DMS79 treated with DMSO at 0.1 percent for 48 hours (cell line): ENCODE results near the gene CGGBP1.

Source experiments
- DNase-seq: peaks from one replicate; lab custom pipeline; 2025; lab: John Stamatoyannopoulos, UW

CGGBP1 gene, protein sequence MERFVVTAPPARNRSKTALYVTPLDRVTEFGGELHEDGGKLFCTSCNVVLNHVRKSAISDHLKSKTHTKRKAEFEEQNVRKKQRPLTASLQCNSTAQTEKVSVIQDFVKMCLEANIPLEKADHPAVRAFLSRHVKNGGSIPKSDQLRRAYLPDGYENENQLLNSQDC

DNA sequence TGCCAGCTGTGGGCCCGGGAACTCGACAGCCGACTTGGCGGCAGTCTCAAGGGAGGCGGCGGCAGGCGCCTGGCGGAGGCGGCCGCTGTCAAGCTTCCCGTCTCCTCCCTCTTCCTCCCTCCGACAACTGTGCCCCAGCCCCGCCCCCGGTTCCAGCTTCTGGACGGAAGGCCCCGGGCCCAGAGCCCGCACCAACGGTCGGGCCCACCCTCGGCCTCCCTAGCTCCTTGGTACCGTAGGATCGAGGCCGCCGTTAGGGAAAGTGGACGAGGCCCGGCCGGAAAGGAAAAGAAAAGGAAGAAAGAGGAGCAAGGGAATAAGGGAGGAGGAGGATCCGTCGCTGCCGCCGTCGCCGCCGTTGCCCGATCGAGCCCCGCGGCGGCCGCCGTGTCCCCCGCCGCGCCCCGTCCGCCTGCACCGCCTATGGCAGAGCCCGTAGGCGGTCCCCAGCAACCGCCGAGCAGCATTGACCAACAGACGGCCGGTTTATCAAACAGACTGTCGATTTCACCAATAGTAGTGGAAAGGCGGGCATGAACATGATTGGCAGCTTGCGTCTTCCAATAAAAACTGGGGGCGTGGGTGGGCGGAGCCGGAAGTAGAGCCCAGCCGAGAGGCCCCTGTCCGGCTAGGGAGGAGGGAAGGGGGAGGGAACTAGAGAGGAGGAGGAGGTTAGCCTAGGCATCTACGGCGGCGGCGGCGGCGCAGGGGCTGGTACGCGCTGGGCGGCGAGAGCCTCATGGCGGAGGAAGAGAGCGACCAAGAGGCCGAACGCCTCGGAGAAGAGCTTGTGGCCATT lies at the start of gene CGGBP1, which contains the start of gene ZNF654:
Gene CGGBP1, minus strand, starts transcription at position 425 of the 799 bp plus-strand sequence. CDS start 3,029 bp downstream, outside the sequence.
Gene ZNF654, plus strand, starts transcription at position 675 of the 799 bp plus-strand sequence. Its CDS starts 65 bp downstream, at position 740.
- DNase-seq, result peak; percentile 80

DNA sequence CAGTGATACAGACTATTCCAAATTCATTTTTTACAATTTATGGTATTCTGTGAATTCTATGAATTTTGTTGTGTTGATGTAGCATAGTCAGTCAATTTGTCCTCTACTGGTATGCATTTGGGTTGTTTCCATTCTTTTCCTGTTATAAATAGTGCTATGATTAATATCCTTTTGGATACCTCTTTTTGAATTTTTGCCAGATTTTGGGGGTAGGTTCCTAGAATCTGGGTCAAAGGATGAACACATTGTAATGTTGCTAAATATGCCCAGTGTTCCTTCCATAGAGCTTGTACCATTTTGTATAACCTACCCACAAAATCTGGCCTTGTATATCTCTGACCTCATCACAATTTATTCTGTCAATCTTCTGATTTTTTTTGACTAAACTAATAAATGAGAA lies 46.5 kb upstream of the CGGBP1 start:
- DNase-seq, result no peak

DNA sequence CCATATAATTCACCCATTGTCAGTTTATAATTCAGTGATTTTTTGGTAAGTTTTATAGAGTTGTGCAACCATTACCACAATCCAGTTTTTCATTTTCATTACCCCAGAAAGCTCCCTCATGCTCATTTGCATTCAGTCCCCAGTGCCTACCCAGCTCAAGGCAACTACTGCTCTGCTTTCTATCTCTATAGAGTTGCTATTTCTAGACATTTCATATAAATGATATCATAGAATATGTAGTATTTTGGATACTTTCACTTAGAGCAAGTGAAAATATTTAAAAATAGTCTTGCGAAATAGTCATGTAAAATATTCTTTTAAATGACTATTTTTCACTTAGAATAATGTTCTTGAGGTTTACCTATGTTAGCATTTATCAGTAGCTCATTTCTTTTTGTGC lies 42.3 kb upstream of the CGGBP1 start:
- DNase-seq, result no peak

DNA sequence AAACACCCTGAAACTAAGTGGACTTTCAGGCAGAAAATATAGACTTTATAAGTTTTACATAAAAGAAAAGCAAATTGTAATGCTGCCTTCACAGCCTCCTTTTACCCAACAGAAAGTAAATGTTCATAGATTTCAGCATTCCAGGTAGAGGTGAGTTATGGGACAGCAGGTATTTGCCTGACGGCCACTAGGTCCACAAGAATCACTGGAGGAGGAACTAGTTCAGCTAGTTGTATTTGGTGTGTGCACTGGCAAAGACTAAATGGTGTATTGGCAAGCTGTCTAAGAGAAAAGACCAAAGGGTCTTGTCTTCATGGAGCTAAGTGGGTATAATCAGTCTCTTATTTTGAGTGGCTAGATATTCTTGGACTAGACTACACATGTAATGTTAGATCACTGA lies 34.5 kb upstream of the CGGBP1 start:
- no peak for DNase-seq

DNA sequence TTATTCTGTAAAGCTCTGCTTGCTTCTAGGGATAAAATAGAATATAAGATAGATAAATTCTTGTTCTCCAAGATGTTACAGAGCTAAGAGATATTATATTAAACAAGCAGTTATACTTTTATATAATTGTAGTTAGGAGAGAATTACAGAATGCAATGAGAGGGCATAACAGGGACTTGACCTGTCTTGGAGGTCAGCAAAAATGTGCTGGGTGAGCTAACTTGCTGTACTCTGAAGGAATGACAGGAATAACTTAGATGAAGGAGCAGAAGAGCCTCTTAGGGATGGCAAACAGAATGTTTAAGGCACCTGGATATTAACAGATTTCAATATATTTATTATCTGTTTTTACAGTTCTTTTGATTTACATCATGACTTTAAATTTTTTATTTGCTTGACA lies 33.5 kb upstream of the CGGBP1 start:
- no peak for DNase-seq

DNA sequence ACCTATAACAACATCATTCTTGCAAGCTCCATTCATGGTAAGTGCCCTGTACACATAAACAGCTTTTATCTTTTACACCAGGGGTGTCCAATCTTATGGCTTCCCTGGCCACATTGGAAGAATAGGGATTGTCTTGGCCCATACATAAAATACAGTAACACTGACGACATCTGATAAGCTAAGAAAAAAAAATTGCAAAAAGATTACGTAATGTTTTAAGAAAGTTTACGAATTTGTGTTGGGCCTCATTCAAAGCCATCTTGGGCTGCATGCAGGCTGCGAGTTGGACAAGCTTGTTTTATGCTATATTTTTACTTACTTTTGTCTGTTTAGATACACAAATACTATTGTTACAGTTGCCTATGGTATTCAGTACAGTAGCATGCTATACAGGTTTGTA lies 31.9 kb upstream of the CGGBP1 start:
- no peak for DNase-seq

DNA sequence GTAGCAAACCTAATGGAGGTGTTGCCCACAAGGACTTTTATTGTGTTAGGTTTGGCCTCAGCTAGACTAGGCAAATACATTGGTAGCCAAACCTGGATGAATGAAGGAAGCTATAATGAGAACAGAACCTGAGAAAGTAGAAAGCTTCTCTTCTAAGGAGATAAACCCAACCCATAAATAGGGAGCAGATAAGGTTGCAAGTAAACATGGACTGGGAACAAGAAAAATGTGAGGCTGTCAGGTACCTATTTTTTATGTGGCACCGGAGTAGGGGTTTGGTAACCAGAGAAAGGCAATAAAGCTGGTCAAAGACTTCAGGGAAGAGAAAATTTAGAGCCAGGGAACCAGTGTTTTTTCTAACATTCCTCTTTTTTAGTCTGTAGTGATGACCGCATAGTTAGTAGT lies 25.3 kb upstream of the CGGBP1 start:
- DNase-seq, result no peak

DNA sequence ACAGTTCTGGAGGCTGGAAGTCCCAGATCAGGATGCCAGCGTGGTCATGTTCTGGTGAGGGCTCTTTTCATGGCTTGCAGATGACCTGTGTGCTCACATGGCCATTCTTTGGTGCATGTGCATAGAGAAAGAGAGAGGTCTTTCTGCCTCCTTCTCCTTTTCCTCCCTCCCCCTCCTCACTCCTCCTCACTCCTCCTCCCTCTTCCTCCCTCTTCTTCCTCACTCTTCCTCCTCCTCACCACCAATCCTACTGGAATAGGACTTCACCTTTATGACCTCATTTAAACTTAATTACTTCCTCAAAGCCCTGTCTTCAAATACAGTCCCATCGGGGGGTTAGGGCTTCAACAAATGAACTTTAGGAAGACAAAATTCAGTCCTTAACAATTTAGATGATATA lies 24.0 kb upstream of the CGGBP1 start:
- DNase-seq, result no peak

DNA sequence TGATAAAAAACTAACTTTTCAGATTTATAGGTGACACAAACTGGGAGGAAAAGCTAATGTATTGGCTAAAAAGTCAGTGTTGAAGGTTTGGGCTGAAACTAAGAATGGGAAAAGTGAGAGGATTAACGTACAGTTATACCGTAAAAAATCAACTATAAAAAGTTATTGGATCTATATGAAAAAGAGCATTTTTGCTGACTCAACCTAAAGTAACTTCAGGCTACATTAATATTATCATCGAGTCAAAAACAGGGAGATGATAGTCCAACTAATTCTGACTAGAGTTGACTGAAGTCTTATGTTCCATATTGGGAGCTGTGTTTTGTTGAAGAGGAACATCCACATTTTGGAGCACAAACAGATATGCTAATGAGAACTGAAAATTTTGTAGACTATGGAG lies 20.1 kb upstream of the CGGBP1 start:
- no peak for DNase-seq

DNA sequence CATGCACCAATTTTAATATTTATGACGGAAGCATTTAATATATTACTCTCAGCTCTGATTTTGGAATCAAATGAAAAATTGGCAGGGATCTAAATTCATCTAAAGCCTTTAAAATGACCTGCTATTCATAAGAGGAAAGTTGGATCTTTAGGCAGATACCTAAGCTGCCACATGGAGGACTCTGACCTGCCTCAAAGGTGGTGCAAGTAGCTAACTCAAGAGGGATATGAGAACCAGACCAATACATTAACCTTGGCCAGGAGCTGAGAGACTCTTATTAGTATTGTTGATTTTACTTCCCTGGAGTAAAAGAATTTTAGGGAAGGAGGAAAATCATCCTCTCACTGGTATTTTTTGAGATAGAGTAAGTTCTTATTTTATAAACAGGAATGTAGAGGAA lies 17.9 kb upstream of the CGGBP1 start:
- DNase-seq, result no peak

DNA sequence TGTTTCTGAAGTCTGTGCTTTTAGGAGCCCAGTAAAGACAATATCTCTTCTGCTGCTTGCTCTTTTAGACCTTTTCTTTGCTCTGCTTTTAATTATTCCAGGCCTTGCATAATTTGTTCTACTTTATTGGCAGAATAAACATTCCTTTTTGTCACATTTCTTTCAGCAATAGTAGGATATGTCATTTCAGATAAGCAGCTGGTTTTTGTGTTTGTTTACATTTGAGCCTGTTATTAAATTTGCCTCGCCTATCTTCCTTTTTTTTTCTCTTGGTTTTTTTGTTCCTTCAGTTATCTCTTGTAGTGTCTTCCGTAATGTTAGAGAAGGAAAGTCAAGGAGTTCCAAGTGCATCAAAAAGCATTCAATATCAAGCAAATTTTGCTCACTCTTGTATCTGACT lies 16.7 kb upstream of the CGGBP1 start:
- no peak for DNase-seq

DNA sequence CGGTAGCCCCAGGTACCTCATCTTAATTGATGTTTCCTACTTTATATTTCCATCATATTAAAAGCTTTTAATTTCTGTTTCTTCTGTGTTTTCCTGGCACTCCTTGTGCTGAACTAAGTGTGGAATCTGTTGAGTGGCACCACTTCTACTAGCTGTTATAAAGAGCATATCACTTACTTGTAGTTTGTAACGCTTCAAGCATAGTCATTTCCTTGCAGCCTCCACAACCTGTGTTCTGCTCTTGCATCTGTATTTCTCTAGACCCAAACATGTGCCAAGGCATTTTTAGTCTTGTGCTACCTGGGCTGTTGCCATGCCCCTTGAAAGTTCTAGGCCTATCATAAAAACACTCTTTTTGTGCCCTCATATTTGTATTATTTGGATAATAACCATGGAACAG lies 16.3 kb upstream of the CGGBP1 start:
- DNase-seq, result no peak

DNA sequence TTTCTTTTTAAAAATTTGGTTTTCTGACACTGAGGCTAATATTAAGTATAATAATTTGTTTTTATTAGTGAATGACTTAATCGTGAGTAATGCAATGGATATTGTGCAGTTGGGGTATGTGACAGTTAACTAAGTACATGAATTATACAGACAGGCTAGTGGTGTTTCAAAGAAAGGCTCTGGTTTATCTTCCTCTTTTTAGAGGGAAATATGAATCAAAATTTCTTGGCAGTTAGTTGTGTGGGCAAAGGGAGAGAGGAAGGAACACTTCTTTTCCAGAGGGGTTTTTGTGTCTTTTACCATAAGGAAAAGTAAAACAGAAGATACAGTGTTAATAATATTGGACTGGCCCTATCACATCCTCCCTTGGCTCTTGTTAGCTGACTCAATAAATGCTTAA lies 2.9 kb upstream of the CGGBP1 start:
- no peak for DNase-seq

DNA sequence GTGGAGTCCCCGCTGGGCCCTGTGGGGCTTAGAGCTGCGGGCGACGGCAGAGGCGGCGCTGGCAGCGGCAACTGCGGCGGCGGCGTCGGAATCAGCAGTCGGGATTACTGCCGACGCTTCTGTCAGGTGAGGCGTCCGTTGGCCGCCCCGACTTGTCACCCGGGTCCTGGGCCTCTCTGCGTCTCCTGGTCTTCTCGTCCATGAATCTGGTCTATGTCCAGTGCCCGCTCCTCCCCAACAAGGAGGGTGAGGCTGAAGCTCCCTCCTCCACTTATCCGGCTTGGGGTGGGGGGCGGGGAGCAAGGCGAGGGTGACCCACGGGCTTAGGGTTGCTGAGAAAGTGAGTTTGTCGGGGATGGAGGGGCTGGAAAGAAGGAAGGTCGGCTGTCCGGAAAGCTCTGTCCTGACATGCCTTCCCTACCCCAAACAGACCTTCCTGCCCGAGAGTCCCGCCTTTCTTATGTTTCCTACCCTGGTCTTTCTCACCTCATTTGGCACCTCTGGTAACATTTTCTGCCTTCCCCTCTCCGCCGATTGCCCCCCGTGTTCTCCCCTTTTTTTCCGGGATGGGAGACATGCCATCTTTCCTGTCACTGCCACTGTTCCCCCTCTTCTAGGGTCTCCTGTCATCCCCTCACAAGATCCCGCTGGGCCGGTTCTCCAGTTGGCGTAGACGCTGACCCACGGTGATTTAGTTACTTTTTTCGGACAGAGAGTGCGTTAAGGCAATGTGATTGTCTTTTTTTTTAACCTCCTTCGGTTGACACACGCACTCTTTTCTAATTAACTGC lies 770 bp upstream of the CGGBP1 start:
- no peak for DNase-seq

DNA sequence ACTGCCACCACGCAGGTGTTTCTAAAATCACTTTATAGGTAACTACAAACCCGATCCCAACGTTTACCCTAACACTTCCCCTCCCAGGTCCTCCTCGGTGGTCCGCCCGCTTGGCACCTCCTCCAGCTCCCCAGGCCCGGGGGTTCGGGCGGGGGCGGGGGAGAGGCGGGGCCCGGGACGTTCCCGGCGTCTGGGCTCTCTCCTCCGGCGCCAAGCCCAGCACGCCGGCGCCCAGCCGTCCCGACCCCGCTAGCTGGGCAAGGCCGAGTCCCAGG lies 562 bp downstream of the CGGBP1 start:
- DNase-seq, result no peak

DNA sequence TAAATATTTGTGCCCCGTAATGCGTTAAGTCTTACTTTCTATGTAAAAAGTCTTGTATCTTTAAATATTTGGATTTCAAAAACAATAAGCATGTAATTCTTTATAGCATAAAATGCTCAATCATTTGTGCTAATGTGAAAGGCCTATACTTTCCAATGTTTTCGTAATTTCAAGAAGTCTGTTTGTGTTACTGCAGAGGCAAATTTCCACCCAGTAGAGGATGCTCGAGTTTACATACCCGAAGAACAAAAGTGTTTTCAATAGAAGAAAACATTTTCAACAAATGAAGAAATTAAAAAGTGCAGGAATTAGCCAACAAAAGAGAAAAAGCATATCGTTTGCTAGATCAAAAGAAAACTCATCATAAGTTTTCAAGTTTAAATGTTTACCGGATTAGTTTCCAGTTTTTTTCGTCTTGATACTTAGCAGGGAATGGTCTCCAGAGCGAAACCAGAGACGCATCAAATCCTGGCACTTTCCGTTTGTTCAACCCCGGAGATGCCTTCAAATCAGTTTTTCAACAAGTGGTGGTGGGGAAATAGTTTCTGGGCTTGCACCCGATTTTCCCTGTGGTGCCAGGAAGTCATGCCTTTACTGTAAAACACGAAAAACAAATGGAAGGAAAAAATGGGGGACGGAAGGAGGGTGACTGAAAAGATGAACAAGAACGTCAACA lies 1.0 kb downstream of the CGGBP1 start:
- no peak for DNase-seq

DNA sequence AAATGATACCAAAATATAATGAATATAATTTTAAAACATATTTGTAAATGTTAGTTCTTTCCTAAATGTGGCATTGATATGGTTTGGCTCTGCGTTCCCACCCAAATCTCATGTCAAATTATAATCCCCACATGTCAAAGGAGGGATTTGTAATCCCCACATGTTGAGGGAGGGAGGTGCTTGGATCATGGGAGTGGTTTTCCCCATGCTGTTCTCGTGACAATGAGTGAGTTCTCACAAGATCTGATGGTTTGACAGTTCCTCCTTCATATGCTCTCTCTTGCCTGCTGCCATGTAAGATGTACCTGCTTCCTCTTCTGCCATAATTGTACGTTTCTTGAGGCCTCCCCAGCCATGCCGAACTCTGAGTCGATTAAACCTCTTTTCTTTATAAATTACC lies 12.0 kb downstream of the CGGBP1 start:
- no peak for DNase-seq

DNA sequence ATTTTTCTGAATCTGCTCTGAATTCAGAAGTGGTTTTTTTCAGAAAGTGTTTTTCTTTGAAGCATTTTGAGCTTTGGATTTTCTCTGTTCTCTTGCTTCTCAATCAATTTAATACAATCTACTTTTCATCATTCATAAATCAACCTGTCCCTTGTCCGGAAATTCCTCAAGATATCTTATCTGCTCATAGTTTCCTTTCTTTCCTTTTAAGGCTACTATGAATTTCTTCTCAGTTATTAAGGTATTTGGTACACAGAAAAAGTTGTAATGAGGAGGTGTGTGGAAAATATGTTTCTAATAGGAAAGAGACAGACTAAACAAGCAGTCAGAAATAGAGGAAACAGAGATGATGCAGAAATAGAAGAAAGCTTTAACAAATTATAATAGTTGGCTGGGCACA lies 14.4 kb downstream of the CGGBP1 start:
- no peak for DNase-seq

DNA sequence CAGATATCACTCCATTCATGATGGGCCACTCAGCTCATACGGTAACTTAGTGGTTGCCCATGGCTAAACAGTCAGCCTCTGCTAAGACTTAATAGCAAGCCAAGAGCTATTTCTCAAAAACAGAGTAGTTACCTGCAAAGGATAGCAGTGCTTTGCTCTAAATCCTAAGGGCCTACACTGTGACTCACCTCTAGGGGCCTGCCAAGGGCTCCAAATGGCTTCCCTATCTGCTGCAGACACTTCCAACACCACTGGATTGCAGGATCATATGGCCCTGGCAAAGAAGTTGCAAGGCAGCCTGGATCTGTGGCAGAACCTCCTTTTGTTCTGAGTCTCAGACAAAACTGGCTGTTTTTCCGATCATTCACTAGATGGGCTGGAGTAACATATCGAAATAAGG lies 17.8 kb downstream of the CGGBP1 start:
- DNase-seq, result no peak

DNA sequence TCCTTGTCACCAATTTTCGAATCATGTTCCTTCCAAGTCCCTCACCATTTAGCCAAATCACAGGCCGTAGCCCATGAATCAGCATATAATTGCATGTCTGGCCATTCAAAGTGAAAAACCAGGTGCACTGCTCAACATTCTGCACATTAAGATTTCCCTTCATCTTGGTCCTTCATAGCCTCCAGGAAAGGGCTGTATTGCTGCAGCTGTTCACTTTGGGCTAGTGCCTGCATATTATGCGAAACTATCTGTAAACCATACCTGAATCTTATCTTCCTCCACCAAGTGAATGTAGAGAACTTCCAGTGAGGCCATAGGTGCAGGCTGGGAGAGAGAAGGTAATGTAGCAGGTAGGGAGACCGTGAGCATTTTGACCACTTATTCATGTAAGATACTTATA lies 18.3 kb downstream of the CGGBP1 start:
- DNase-seq, result no peak

DNA sequence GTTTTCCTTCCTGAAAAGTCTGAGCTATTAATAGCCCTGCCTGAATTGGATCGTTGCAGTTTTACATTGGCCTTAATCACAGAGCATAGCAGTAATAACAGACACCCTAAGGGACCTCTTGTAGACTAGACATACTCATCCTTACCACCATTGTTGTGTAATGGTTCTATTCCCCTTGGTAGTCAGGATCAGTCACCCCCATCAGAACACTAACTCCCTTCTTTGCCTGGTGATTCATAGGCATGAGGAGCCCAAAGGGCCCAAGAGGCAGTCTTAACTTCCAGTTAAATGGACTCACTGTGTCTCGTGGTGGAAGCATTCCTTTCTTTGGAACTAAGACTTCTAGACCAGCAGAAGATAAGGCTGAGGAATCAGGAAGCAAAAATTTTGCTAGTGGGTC lies 20.2 kb downstream of the CGGBP1 start:
- no peak for DNase-seq

DNA sequence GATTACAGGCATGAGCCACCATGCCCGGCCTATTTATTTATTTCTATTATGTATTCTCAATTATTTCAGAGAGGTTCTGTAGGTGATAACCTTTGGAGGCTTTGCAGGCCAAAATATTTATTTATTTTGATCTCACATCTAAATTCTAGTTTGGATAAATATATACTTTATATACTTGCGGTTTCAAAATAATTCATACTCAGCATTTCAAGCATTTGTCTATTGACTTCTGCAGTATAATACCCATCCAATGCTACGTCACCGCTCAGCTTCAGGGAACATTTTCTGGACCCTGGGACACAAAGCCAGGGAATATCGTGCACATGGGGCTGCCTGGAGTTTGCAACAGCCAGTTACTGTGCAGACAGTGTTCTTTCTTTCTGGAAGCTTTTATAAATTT lies 22.6 kb downstream of the CGGBP1 start:
- no peak for DNase-seq
